Osteocyte (in vitro differentiated cells): ENCODE data around the gene LENEP. TPM values are rescaled to one million over a fixed set of nuclear protein-coding genes. Genes with fewer than 3 reads are reported as not detected.

Experiments
- DNase-seq: peaks from one replicate; pipeline ENCODE4 v3.0.0; 2021; ENCODE audit warnings: mixed read lengths; ENCODE audit not compliant: unreplicated experiment; ENCODE audit errors: extremely low spot score
- H3K27ac Mint-ChIP-seq: one replicate; pipeline ENCODE4 v1.8.0; 2021; ENCODE audit warnings: mild to moderate bottlenecking, mixed read lengths; ENCODE audit not compliant: unreplicated experiment
- H3K27me3 Mint-ChIP-seq: one replicate; pipeline ENCODE4 v1.8.0; 2021; ENCODE audit warnings: mixed read lengths; ENCODE audit not compliant: unreplicated experiment
- H3K36me3 Mint-ChIP-seq: one replicate; pipeline ENCODE4 v1.8.0; 2021; ENCODE audit warnings: mixed read lengths; ENCODE audit not compliant: unreplicated experiment
- H3K4me1 Mint-ChIP-seq: one replicate; pipeline ENCODE4 v1.8.0; 2021; ENCODE audit warnings: mixed read lengths; ENCODE audit not compliant: unreplicated experiment
- H3K4me3 Mint-ChIP-seq: one replicate; pipeline ENCODE4 v1.8.0; 2021; ENCODE audit warnings: mild to moderate bottlenecking, moderate library complexity, mixed read lengths; ENCODE audit not compliant: unreplicated experiment
- H3K9me3 Mint-ChIP-seq: one replicate; pipeline ENCODE4 v1.8.0; 2021; ENCODE audit warnings: mixed read lengths; ENCODE audit not compliant: unreplicated experiment
- CTCF ChIP-seq: fragments of 200-600 bp; sonication (generic); IDR thresholded peaks from 2 replicates; pipeline ENCODE4 v1.5.0; 2021; ENCODE audit warnings: antibody characterized with exemption, mild to moderate bottlenecking, moderate library complexity
- total RNA-seq: library from RNA; stranded (reverse); gene quantifications from 2 replicates; pipeline ENCODE4 v1.2.1, GENCODE V29; 2021

The LENEP gene
- total RNA-seq, 1 donor from 2014 or later: not detected

- no peak for DNase-seq
- no peak overlapping the region for H3K27ac Mint-ChIP-seq
- TF ChIP-seq CTCF: no peak
- no peaks in the 10 kb centered on the region for H3K9me3 Mint-ChIP-seq
- H3K36me3 Mint-ChIP-seq: peaks cover 14% of the 10 kb centered on the region
- no peaks in the 10 kb centered on the region for H3K27me3 Mint-ChIP-seq
- H3K4me3 Mint-ChIP-seq: no peak overlapping the region
- H3K4me1 Mint-ChIP-seq: no peaks in the 10 kb centered on the region
Observed at GRCh38 chr1:154945962-154946850, 47.2 kb upstream of the LENEP start.

DNA sequence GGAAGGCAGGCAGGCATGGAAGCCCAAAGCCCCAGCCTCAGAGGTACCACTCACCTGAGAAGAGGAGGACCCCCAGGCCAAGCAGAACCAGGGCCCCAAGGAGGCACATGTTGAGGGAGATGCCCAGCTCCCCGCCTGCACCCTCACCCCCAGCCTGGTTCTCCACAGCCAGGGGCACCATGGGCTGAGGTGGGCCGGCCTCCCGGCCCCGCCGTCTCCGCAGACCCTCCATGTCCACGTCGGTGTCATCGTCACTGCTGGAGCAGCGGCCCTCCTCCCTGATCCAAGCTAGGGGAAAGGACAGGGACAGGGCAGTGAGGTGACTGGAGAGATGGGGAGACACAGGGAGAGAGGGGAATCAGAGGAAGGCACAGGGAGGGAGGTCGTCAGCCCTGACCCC lies 45.3 kb upstream of the LENEP start:
- H3K4me3 Mint-ChIP-seq: no peak overlapping the region
- DNase-seq: no peak
- peaks cover 13% of the 10 kb centered on the region for H3K4me1 Mint-ChIP-seq
- no peaks in the 10 kb centered on the region for H3K27me3 Mint-ChIP-seq
- TF ChIP-seq CTCF: no peak
- H3K9me3 Mint-ChIP-seq: no peaks in the 10 kb centered on the region
- no peak overlapping the region for H3K27ac Mint-ChIP-seq
- H3K36me3 Mint-ChIP-seq: peaks cover 16% of the 10 kb centered on the region

DNA sequence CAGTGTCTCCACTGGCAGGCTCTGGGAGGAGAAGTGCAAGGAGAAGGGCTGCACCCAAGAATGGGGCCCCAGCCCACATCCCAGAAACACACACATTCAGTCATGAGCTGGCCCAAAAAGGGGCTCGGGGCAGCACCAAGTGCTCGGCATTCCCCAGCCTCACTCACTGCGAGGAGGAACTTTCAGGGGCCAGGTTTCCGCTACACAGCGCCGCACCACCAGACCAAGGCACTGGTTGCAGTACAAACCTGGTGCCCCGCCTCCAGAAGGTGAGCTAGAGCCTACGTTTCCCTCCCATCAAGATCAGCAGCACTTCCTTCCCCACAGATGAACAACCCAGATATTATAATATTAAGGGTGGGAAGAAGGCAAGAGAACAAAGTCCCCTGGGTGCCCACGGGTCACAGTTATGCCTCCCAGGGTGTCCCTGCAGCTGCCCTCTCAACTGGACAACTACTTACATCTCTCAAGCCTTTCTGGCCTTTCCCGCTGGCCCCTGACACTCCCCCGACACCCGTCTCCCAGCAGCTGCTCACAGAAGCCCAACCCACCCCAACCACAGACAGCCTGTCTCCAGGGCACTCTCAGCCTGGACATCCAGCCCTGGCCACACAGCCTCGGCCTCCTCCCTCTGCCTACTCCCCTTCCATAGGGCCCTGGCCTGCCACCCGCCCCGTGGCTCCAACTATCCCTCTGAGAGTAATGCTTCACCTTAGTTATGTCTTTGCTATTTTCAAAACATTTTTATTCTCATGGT lies 41.3 kb upstream of the LENEP start:
- no peaks in the 10 kb centered on the region for H3K9me3 Mint-ChIP-seq
- DNase-seq: no peak
- H3K4me1 Mint-ChIP-seq: peaks cover 40% of the 10 kb centered on the region
- H3K27me3 Mint-ChIP-seq: no peaks in the 10 kb centered on the region
- peaks cover 14% of the 10 kb centered on the region for H3K36me3 Mint-ChIP-seq
- no peak overlapping the region for H3K4me3 Mint-ChIP-seq
- no peak for TF ChIP-seq CTCF
- no peak overlapping the region for H3K27ac Mint-ChIP-seq

GRCh38 chr1:154952664-154953063 lies 40.7 kb upstream of the LENEP start:
- no peak for DNase-seq
- Mint-ChIP-seq H3K27ac (no peak overlapping the region), H3K4me1 (peaks cover 44% of the 10 kb centered on the region), H3K9me3 (no peaks in the 10 kb centered on the region), H3K4me3 (no peak overlapping the region), H3K27me3 (no peaks in the 10 kb centered on the region), H3K36me3 (peaks cover 14% of the 10 kb centered on the region)
- no peak for TF ChIP-seq CTCF

GRCh38 chr1:154953611-154954038 lies 39.8 kb upstream of the LENEP start:
- DNase-seq: no peak
- Mint-ChIP-seq H3K36me3 (peaks cover 15% of the 10 kb centered on the region), H3K4me1 (peaks cover 46% of the 10 kb centered on the region), H3K9me3 (no peaks in the 10 kb centered on the region), H3K27me3 (no peaks in the 10 kb centered on the region), H3K4me3 (no peak overlapping the region), H3K27ac (no peak overlapping the region)
- TF ChIP-seq CTCF: no peak
